DMS79 (cell line): Measurements from ENCODE around the gene PRPSAP2.
A peak's percentile ranks its signal among the peaks of the same experiment; 100 is the strongest.
"Not testable (repeated sequence)": the region's sequence is repeated elsewhere in the genome, so short reads cannot be mapped to it uniquely, and the experiment has no call there.

Experiments used
- DNase-seq: peaks from one replicate; lab custom pipeline; 2025; lab: John Stamatoyannopoulos, UW

The PRPSAP2 gene

GRCh38 chr17:18857864-18858566, at the start of gene PRPSAP2:
PRPSAP2 (plus strand) TSS chr17:18858131; CDS start chr17:18865834, 7,703 bp downstream.
- peak; percentile 49 for DNase-seq

GRCh38 chr17:18815924-18816323, 42.0 kb upstream of the PRPSAP2 start:
- DNase-seq: not testable (repeated sequence)

GRCh38 chr17:18816489-18817371, 41.2 kb upstream of the PRPSAP2 start:
- peak; percentile 1 for DNase-seq

GRCh38 chr17:18821430-18821829, 36.5 kb upstream of the PRPSAP2 start:
- DNase-seq: not testable (repeated sequence)

- not testable (repeated sequence) for DNase-seq
These were observed 30.3 kb upstream of the PRPSAP2 start for GRCh38 chr17:18827613-18828012.

- no peak for DNase-seq
These were observed 9.4 kb upstream of the PRPSAP2 start for GRCh38 chr17:18848501-18848900.

- DNase-seq: no peak
These were observed 7.3 kb upstream of the PRPSAP2 start for GRCh38 chr17:18850679-18851078.

- no peak for DNase-seq
These were observed 6.7 kb upstream of the PRPSAP2 start for GRCh38 chr17:18851201-18851600.

- DNase-seq: no peak
These were observed 3.0 kb upstream of the PRPSAP2 start for GRCh38 chr17:18854956-18855355.

GRCh38 chr17:18855831-18856569, 1.9 kb upstream of the PRPSAP2 start:
- DNase-seq: peak; percentile 81

GRCh38 chr17:18856570-18856915, 1.4 kb upstream of the PRPSAP2 start:
- DNase-seq: no peak

- DNase-seq: no peak
These were observed 775 bp downstream of the PRPSAP2 start for GRCh38 chr17:18858567-18859245.

- no peak for DNase-seq
These were observed 1.3 kb downstream of the PRPSAP2 start for GRCh38 chr17:18859256-18859655.

- no peak for DNase-seq
These were observed 2.4 kb downstream of the PRPSAP2 start for GRCh38 chr17:18860161-18860972.

- no peak for DNase-seq
These were observed 4.1 kb downstream of the PRPSAP2 start for GRCh38 chr17:18862011-18862410.

- not testable (repeated sequence) for DNase-seq
These were observed 7.1 kb downstream of the PRPSAP2 start for GRCh38 chr17:18864996-18865395.

- DNase-seq: no peak
These were observed 9.2 kb downstream of the PRPSAP2 start for GRCh38 chr17:18866866-18867813.

GRCh38 chr17:18877104-18877645, 19.2 kb downstream of the PRPSAP2 start:
- DNase-seq: no peak

- DNase-seq: no peak
These were observed 30.9 kb downstream of the PRPSAP2 start for GRCh38 chr17:18888766-18889290.
